SHP77 (cell line): ENCODE measurements around the gene PCSK4.
"Not testable (repeated sequence)": the region's sequence is repeated elsewhere in the genome, so short reads cannot be mapped to it uniquely, and the experiment has no call there.

ENCODE experiments used
- DNase-seq, 2 experiments: peaks; one replicate each; lab custom pipeline; 2025; lab: John Stamatoyannopoulos, UW

The PCSK4 gene

DNA sequence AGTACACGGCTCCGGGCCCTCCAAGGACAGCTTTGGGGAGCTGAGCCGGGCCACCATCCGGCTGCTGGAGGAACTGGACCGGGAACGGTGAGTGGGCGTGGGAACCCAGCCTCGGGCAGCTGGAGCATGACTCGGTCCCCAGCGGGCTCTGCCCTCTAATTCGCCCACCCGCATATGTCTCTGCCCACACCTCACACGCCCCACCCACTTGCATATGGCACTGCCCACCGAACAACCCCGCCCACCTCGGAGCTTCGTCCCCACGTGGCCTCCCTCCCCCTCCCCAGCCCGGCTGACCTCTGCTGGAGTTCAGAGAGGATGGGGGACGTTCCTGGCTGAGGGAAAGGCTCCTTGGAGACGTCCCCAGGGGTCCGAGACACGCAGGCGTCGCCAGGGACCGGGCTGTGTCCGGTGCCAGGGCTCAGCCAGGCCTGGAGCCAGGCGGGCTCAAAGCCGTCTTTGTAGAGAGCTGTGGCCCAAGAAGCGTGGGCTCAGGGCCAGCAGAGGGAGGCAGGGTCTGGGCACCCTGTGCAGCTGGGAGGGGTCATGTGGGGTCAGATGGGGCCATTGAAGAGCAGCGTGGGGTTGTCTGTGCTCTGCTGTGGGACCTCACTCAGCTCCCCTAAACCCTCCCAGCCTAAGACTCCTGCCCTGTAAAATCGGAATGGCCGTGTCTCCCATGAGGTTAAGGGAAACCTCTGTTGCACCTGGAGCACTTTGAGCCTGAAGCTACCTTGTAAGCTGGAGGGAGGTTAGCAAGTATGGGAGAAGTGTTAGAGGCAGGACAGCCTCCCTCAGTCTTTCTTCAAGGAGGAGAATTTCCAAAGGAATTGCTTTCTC, 36.4 kb downstream of the PCSK4 start:
- DNase-seq: no peak

DNA sequence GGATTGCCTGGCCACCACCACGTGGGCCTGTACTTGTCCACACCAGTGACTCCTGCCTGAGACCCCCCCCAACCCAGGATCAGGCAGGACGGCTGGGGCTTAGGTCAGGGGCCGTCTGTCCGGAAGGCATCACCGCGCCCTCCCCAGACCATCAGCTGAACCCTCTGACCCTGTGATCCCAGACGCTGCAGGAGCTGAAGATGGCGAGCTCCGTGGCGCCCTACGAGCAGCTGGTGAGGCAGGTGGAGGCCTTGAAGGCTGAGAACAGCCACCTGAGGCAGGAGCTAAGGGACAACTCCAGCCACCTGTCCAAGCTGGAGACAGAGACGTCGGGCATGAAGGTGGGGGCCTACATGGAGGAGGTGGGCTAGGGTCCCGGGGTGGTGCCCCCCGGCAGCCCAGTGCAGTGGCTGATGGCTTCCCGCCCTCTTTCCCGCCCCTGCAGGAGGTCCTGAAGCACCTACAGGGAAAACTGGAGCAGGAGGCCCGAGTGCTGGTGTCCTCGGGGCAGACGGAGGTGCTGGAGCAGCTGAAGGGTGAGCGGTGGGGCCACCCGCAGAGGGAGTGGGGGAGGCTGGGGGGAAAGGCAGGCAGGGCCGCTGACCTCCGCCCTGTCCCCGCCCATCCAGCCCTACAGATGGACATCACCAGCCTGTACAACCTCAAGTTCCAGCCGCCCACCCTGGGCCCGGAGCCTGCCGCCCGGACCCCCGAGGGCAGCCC, 37.2 kb downstream of the PCSK4 start:
- DNase-seq: no peak

DNA sequence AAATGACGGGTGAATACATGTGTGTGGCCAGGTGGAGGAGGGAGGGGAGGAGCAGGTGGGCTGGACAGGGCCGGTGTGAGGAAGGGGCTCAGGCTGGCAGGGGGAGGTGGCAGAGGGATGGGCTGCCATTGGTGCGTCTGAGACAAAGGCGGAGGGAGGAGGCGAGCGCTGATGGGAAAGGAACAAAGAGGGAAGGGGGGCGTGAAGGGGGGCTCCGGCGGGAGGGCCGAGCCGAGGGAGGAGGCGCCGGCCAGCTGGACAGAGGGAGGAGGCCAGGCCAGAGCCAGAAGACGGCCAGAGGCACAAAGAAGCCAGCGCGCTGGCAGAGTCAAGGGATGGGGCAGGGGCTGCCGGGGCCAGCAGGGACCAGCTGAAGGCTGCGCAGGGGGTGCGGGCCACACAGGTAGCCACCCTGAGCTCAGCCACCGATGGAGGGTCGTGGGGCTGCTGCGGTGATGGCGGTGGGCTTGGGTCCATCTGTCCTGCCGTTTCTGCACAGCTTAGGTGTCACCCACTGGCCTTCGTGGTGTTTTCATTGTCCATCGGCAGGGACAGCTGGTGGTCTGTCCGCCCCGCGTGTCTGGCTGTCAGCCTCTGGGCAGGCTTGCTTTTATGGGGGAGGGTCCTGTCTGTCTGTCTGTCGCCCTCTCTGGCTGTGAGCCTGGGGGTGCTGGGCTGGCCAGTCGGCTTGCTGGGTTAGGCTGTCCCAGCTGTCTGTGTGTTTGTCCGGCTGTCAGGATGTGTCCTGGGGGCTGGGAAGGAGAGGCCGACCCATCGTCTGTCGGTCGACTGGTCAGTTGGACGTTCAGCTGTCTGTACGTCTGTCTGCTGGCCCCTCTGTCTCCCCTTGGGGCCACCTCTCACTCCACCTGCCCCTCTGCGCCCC, 38.0 kb downstream of the PCSK4 start:
- no peak for DNase-seq

DNA sequence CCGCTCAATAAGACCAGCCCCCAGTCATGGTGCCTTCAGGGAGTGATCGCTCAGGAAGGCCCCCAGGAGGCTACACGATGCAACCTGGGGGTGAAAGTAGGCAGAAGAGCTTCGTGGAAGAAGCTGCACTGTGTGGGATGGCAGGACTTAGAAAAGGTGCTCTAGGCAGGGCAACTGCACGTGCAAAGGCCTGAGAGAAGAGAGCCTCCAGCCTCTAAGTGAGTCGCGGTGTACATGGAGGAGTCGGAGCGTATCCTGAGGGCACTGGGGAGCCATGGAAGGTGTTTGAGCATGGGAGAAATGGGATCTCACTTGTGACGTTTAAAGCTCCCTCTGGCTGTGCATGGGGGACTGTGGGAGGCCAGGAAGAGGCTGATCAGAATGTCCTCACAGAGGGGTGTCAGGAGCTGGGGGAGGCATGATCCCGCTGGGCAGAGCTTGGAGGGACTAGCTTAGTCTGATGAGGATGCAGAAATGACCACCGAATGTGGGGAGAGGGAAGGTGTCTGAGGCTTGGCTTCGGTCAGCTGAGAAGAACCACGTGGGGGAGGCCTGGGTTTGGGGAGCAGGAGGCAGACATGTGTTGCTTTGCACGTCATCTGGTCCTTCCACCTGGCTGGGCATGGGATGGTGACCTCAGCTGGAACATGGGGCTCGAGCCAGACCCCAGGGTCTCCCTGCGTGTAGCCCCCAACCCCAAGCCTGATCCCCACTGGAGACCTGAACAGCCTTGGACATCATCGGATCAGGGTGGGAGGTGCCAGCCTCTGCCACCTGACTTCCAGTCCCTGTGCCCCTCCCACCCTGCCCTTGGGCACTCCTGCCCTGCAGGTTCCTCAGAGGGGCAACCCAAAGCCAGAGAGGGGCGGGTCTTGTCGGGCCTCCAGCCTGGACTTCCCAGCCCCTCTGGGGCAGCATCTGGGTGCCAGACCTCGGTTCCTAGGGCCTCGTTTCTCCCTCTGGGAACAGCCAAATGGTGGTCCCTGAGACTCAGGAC, 39.1 kb downstream of the PCSK4 start:
- DNase-seq: no peak

DNA sequence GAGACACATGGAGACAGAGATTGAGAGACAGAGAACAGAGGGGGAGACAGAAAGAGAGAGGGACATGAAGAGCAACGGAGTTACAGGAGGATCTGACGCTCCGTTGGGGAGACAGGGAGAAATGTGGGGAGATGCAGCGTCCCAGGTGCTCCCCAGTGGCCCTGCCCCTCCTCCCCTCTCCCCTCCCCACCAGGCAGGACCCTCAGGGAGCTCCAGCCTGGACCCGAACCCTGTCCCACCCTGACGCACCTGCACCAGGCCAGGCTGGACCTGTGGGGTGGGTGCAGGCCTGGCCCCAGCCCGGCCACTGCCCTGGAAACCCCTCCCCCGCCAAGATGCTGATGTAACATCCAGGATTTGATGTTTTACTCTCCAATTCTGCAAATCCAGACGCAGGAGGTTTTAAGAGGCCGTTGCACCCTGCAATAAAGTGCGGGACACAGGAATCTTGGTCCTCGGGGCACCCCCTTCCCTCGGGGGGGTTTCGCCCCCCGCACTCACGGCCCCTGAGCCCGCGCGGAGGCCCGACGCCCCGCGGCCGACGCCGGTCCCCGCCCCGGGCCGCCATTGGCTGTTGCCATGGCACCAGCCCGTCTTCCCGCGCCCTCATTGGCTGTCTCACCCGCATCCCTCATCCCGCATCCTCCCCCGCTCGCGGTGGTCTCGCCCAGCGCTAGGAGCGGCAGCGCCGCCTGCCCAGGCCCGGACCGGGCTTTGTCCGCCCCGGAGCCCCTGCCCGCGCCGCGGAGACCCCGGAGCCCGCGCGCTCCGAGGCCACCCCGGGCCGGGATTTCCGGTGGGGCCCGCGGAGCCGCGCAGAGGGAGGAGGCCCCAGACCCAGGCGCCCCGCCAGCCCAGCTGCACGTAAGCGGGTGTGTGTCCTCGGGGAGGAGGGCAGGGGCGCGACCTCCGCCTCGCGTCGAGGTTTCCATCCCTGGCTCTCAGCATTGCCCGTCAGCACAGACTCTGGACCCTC, 40.4 kb downstream of the PCSK4 start, which contains the start of gene APC2:
APC2 (plus strand) TSS at position 655 of the 976 bp plus-strand sequence. CDS start 2,881 bp downstream, outside the sequence.
- peak; percentile 50 to 66 for DNase-seq

GRCh38 chr19:1447944-1448343, 42.2 kb downstream of the PCSK4 start:
- DNase-seq: no peak

DNA sequence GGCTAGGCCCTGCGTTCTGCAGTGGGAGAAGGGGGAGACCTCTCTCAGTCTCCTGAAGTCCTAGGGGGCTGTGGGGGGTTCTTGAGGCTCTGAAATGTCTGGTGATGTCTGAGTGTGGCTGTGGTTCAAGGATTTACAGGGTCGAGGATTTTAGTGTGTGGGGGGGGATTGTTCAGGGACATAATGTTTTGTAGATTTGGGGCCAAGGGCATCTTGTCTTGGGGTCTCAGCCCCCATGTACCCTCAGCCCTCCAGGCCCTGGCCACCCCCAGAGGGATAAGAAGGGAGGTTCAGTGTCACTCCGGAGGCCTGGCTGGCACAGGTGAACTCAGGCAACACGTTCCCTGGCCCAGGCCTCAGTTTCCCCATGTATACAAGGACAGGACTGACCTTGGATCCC, 42.6 kb downstream of the PCSK4 start:
- no peak for DNase-seq

DNA sequence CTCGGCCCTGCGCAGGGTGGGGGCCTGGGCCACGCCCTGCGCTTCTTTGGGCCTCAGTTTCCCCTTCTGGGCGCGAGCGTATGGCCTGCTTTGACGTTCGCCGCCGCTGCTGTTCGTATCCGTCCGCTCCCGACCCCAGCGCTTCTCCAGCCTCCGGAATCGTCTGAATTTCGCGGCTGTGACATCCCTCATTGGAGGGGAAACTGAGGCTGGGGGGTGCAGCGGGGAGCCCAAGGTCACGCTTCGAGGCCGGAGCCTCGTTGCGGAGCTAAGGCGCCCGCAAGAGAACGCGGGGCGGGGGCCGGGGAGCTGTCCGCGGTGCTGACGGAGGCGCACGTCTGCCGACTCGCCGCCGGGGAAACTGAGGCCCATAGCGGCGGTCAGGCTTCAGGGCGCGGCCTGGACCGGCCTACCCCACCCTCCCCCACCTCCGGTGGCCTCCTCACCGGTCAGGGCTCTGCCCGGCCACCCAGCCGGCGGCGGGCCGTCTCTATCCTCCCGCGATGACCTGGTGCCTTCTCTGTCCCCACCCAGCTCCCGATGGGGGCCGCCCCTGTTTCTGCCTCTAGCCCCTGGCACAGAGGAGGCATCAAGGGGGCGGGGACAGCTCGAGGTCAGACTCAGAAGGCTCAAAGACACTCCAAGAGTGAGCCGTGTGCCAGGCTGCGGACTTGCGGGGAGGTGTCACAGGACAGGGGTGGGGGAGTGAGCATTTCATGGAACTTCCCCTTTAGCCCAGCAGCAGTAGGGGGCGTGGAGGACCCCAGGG, 43.3 kb downstream of the PCSK4 start:
- DNase-seq: no peak

DNA sequence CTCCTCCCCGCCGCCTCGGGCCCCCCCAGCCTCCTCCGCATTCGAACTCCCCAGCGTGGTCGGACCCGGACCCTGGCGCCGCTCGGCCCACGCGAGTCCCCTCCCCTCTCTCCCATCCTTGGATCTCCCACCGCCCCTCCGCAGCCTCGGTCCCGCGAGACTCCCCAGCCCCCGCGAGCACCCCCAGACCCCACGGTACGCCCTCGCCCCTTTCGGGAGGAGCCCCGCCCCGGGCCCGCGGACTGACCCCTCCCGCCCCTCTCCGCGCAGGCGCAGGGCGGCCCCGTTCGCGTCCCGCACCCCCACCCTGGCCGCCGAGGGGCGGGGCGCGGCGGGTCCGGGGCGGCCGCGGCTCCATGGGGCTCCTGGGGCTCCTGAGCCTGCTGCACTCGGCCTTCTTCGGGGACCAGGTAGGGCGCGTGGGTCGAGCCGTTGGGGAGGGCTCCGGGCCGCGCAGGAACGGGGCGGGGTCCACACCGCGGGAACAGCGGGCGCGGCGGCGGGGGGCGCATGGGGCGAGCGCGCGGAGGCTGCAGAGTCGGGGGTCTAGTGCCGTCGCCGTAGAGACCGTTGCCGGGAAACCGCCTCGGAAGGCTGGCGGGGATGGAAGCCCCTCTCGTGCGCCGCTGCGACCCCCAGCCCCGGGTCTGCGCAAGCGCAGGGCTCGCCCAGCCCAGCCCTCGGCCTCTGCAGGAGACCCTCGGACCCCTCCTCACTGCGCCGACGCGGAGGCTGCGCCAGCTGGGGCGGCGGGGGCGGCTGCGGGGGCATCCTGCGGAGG, 44.0 kb downstream of the PCSK4 start:
- no peak for DNase-seq

GRCh38 chr19:1445185-1445931, 44.8 kb downstream of the PCSK4 start:
- peak; percentile 20 to 43 for DNase-seq

DNA sequence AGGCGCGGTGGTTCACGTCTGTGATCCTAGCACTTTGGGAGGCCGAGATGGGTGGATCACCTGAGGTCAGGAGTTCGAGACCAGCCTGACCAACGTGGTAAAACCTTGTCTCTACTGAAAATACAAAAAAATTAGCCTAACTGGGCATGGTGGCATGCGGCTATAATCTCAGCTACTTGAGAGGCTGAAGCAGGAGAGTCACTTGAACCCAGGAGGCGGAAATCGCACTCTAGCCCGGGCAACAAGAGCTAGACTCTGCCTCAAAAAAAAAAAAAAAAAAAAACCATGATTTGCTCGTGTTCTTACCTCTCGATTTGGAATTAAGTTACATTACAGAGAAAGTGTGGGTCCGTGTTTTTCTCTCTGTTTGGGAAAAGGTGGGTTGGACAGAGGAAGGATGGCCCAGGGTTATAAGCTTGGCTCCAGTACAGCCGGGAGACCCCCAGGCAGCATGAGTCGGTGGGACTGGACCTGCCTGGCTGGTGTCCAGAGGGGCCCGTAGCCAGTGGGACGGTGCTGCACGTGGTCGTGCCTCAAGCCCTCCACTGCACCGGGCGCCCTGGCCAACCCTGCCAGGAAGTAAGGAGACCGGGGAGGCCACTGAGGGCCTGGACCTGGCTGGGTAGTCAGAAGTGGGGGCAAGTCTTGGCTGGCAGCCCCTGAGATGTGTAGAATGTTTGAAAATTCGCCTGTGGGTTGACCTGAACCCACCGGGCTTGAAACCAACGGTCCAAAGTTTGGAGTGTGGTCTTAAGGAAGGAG, 48.3 kb downstream of the PCSK4 start:
- DNase-seq: no peak

DNA sequence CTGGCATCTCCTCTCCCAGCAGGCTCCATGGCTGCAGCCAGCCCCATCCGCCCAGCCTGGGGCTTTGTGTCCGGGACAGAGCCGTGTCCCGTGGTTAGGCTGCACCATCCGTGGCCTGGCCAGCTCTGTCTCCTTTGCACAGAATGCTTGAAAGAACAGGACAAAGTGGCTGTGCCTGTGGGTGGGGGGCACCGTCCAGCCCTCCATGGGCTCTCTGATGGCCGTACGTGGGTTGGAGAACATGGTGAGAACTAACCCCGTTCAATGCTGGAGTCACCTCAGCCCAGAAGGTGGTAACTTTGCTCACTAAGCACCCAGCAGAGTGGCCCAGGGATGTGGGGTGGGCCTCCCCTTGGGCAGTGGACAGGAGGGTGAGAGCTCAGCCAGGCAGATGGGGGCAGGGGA, 49.1 kb downstream of the PCSK4 start:
- DNase-seq: no peak

DNA sequence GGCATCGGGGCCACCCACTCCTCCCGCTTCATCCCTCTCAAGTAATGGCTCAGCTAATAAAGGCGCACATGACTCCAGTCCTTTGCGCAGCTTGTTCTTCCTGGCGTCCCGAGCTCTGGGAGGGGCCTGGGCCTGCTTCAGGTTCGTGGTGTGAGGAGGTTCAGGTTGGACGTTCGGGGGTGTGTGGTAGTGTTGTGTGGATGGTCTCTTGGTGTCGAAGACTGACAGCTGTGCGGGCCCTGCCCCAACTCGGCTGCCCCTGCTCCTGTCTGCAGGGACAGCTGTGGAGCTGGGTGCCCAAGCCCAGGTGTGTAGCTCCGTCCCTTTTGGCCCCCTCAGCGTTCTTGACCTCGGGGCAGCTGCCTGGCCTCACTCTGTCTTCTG, 49.7 kb downstream of the PCSK4 start:
- DNase-seq: no peak

DNA sequence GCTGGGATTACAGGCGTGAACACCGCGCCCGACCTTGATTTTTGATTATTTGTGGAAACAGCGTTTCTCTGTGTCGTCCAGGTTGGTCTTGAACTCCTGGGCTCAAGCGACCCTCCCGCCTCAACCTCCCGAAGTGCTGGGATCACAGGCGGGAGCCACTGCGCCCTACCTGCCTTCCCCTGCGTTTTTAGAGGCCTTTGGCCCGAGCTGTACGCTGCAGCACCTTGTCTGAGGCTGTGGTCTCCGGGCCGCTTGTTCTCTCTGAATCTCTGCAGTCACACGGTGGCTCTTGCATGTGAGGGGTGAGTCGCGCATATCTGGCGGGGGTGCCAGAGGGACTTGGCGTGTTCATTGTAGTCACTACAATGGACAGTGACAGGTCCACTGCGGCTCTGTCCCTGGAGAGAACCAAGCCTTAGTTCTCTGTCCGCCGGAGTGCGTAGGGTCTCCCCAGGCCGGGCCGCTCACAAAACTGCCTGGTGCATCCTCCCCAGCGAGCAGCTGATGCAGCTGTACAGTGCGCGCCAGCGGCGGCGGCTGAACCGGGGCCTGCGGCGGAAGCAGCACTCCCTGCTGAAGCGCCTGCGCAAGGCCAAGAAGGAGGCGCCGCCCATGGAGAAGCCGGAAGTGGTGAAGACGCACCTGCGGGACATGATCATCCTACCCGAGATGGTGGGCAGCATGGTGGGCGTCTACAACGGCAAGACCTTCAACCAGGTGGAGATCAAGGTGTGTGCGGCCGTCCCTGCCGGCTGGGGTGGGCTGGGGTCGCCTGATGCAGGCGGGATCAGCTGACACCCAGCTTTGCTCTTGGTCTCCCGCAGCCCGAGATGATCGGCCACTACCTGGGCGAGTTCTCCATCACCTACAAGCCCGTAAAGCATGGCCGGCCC, 50.4 kb downstream of the PCSK4 start:
- not testable (repeated sequence) for DNase-seq

DNA sequence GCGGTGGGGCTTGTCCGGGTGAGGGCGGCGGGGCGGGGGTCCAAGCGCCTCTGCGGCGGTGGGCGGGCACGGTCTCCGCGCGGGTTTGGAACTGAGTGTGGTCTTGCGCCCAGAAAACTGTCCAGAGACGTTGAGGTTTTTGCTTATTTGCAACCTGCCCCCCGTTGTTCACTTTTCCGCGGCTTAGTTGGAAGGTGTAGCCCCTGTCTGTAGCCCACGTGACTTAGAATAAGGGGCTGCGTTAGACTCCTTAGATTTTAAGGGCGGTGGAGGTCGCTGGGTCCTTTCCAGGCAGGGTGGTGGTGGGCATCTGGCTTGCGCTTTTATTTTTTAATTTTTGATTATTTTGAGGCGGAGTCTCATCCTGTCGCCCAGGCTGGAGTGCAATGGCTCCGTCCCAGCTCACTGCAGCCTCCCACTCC, 51.2 kb downstream of the PCSK4 start:
- no peak for DNase-seq
